WTC11 (cell line): ENCODE measurements around the gene CDKL5.

ENCODE experiments used
- CREB1 ChIP-seq: sonication (generic); formaldehyde crosslinking; IDR thresholded peaks from 2 replicates; pipeline ENCODE4 v1.8.0; 2023; ENCODE audit warnings: mild to moderate bottlenecking, missing genetic modification reagents
- CTCF ChIP-seq: fragments of 200-600 bp; IDR thresholded peaks from 2 replicates; pipeline ENCODE4 v1.8.0; 2022; ENCODE audit warnings: antibody characterized with exemption

- TF ChIP-seq CTCF (no peak), CREB1 (CRISPR knock-in tag) (no peak)
These were observed 124.2 kb downstream of the CDKL5 start for GRCh38 chrX:18549643-18550042.
